Omental fat pad (tissue), 4 donors: ENCODE results near the gene HSD11B2. TPM values are rescaled to one million over a fixed set of nuclear protein-coding genes. Genes with fewer than 3 reads are reported as not detected.

Source experiments
- ATAC-seq: fragments of 150-250 bp; one replicate; pipeline ENCODE4 v1.9.1; 2016; ENCODE audit warnings: mild to moderate bottlenecking, moderate library complexity; ENCODE audit not compliant: low FRiP score
- DNase-seq: peaks from one replicate; pipeline ENCODE4 v3.0.0-alpha.2; 2019; ENCODE audit warnings: low spot score
- total RNA-seq, 4 donors: library from RNA; depleted of rRNA; stranded (reverse); fragments of >200 nt; gene quantifications; one replicate each; pipeline ENCODE4 v1.1.0, GENCODE V29; 2016
- TF ChIP-seq, protein P1 (sequence below), 3 donors: fragments of 450-650 bp; IDR thresholded peaks; one replicate each; pipeline ENCODE4 v1.5.1; 2016 to 2017; ENCODE audit warnings: antibody characterized with exemption in 3 of 3, mild to moderate bottlenecking in 3 of 3, moderate library complexity in 2 of 3

The HSD11B2 gene
- total RNA-seq, 4 donors from 2014 or later: 1.7 to 2.7 (median 2.0) TPM; not detected in 1

DNA sequence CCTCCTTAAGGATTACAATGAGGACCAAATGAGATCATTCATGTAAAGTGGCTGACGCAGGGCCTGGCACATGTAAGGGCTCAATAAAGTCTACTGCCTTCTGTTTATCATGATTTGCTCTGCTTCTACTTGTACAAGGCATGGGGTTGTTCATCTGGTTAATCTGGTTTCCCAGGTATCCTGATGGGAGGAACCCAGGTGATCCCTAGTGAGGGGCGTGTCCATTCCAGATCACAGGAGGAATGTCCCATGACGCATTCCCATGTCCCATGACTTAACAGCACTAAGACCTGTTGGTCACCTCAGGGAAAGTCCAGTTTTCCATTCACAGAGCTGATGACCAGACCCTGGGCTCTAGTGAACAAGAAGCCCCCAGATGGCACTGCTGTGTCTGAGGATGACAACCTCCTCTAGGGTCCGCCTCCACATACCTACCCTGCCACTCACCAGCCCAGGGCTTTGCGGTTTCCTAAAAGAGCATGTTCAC is 26.1 kb upstream of the HSD11B2 start:
- ATAC-seq (no peak), DNase-seq (no peak)
- TF ChIP-seq, protein P1, sequence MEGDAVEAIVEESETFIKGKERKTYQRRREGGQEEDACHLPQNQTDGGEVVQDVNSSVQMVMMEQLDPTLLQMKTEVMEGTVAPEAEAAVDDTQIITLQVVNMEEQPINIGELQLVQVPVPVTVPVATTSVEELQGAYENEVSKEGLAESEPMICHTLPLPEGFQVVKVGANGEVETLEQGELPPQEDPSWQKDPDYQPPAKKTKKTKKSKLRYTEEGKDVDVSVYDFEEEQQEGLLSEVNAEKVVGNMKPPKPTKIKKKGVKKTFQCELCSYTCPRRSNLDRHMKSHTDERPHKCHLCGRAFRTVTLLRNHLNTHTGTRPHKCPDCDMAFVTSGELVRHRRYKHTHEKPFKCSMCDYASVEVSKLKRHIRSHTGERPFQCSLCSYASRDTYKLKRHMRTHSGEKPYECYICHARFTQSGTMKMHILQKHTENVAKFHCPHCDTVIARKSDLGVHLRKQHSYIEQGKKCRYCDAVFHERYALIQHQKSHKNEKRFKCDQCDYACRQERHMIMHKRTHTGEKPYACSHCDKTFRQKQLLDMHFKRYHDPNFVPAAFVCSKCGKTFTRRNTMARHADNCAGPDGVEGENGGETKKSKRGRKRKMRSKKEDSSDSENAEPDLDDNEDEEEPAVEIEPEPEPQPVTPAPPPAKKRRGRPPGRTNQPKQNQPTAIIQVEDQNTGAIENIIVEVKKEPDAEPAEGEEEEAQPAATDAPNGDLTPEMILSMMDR (IDR thresholded peaks at IDR 0.05): no peak

DNA sequence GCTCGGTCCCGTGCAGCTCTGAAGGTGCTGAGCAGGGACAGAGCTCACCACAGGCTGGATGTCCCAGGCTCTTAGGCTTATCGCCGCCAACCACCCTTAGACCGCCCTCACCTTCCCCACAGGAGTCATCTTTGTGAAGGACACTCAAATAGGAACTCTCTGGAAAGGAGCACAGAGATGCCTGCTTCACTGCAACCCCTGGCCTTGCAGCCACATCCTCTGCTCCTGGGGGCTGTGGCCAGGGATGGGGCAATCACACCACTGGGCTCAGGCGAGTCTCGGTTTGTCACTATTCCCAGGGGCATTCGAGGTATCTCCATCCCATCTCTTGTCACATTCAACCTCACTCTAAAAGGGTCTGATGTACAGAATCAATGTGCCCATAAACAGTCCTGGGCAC is 25.6 kb upstream of the HSD11B2 start:
- TF ChIP-seq, protein P1 (IDR thresholded peaks at IDR 0.05): no peak
- ATAC-seq (no peak), DNase-seq (no peak)

DNA sequence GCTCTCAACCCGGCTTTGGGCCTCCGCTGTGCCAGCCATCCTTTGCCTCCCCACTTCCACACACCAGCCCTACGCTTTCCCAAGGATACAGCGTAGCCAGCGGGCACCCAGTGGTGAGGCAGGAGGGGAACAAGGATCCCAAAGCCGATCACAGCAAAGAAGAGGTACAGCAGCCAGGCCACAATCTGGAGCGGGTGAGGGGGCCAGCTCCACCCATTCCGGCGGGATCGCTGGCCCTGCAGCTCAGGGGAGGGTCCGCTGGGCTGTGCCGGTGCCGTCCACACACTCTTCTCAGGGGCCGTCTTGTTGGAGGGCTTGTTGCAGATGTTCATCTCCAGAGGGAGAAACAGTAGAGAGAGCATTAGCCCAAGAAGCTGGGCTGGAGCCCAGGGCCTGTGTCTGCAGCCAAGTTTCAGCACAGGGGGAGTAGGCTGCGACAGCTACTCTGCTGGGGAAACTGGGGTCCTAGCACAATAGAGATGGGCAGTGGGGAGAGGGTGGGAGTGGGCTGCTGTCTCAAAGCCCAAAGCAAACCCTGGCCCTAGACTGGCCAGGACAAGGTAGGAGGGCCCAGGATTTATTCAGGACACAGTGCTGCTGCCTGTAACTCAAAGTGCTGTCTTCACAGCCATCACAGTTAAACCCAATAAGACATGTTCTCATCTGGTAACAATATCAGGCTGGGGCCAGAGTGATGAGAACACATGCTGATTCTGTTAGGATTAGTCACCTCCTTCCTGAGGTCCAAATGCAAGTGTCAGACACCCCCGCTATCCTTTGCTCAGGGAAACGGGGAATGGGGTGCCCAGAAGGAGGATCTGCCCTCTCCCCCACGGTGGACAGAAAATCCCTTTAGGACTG is 24.6 kb upstream of the HSD11B2 start:
- TF ChIP-seq, protein P1 (IDR thresholded peaks at IDR 0.05): no peak
- no peak for ATAC-seq

DNA sequence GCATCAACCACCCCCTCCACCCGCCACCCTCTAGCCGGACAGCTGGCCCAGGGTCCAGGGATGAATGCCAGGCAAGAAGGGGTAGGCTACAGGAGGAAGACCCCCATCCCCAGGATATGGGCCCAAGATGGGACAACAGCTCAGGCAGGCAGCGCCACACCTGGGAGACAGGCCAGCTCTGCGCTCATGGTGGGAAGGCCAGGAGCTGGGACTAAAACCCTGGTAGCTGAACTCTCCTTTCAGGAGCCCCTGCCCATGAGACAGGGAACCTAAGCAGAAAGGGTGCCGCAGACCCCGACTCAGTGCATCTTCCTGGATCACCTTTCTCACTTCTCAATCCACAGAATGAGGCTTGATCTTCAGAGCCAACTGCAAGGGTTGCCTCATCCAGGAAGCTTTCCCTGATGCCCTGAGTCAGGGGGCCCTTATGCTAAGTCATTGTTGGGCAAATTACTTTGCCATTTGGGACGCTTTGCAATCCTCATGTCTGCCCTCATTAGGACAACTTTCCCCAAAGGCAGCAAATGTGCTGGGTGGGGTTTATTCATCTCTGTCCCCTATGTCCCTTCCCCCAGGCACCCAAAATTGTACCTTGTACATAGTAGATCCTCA is 23.6 kb upstream of the HSD11B2 start:
- DNase-seq: no peak
- TF ChIP-seq, protein P1 (IDR thresholded peaks at IDR 0.05): no peak
- no peak for ATAC-seq

More for the DNA sequence above, 24.6 kb upstream of the HSD11B2 start:
- DNase-seq: no peak

DNA sequence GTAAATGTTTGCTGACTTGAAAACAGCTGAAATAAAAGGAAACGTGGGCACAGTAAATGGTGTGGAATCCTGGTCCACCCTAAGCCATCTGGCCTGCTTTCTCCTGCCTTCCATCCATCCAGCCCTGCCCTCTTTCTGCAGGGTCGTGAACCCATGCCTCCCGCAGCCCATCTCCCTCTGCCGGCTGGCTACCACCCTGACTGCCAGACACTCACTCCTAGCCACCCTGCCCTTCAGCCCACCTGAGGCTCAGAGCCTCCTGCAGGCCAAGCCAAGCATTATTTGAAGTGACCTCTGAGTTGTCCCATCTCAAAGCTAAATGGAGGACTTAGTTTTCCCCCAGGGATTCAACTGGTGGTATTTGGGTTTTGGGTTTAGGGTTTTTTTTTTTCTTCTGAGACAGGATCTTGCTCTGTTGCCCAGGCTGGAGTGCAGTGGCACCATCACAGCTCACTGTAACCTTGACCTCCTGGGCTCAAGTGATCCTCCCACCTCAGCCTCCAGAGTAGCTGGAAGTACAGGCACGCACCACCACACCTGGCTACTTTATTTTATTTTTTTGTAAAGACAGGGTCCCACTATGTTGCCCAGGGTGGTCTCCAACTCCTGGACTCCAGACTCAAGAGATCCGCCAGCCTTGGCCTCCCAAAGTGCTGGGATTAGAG is 23.0 kb upstream of the HSD11B2 start:
- ATAC-seq (no peak), DNase-seq (no peak)
- TF ChIP-seq, protein P1 (IDR thresholded peaks at IDR 0.05): no peak

DNA sequence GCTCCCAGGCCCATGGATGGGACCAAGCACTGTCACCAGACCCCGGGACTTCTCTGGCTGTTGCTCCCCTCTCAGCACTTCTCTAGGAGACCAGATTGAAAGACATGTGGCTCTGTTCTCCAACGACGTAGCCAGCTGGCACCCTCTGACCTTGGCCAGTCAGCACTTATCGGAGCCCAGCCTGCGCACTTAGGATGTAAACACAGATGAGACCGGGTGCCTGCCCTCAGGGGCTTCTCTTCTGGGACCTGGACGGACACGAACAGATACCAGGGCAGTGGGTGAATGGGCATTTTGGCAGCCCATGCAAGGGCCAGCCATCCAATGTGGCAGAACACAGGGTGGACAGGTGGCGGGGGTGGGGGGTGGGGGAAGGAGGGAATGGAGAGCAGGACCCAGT is 21.3 kb upstream of the HSD11B2 start:
- no peak for ATAC-seq
- TF ChIP-seq, protein P1 (IDR thresholded peaks at IDR 0.05): no peak
- DNase-seq: no peak
